GM18520 (cell line): Measurements from ENCODE around the gene TRUB2.

Experiments used
- ATAC-seq: cut with Tn5 transposase; IDR thresholded peaks from one replicate; pipeline ENCODE4 v1.9.1; 2021; ENCODE audit not compliant: unreplicated experiment

The TRUB2 gene, protein sequence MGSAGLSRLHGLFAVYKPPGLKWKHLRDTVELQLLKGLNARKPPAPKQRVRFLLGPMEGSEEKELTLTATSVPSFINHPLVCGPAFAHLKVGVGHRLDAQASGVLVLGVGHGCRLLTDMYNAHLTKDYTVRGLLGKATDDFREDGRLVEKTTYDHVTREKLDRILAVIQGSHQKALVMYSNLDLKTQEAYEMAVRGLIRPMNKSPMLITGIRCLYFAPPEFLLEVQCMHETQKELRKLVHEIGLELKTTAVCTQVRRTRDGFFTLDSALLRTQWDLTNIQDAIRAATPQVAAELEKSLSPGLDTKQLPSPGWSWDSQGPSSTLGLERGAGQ

DNA sequence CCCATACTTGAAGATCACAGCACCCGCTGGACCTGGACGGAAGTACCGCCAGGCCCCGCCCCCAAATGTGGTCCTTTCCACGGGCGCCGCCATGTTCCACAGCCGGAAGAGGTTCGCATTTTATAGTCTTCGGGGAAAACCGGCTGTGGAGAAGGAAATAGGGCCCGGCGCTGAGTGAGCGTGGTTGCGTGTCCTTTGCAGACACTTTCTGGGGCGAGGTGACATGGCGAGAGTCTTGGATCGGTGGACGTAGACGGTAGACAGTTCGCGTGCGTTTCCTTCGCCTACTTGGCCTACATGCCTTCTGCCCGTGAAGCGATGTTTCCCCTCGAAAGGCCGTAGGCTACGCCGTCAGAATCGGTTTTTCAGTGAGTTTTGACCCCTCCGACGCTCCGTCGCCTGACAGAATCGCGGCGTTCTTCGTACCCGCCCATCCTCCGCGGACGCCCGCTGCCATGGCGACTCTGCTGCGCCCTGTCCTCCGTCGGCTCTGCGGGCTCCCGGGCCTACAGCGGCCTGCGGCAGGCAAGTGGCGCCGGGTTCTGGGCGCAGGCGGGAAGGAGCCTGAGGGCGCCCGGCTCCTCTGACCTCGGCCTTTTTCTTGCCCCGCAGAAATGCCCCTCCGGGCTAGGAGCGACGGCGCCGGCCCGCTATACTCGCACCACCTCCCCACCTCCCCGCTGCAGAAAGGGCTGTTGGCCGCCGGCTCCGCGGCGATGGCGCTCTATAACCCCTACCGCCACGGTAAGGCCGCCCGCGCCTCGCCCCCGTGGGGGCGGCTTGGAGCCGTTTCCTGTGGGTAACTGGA is at the start of gene TRUB2, which contains the start of gene COQ4:
TRUB2 (minus strand) TSS at position 44 of the 808 bp plus-strand sequence; CDS start at position 5, 39 bp downstream.
COQ4 (plus strand) TSS at position 436 of the 808 bp plus-strand sequence; CDS start at position 456, 20 bp downstream.
- peak; percentile 65 for ATAC-seq

DNA sequence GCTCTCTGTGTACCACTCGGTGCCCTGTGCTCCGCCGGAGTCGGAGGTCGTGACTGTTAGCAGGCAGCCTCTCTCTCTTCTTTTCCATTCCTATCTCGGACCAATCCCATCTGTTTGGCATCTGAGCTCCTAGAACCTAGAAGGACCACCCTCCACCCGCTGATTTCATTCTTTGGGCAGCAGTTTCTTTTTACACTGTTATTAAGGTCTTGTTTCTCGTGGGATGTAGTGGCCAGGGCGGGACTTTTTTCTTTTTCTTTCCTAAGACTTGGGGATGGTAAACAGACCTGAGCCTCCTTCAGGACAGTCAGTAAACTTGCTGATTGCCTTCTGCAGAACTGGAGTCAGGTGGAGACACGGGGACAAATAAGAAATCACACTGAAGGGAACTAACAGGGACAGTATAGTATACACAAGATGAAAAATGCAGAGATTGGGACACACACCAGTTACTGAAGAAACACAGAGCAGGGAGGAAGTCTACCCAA is 49.4 kb upstream of the TRUB2 start:
- ATAC-seq = no peak

DNA sequence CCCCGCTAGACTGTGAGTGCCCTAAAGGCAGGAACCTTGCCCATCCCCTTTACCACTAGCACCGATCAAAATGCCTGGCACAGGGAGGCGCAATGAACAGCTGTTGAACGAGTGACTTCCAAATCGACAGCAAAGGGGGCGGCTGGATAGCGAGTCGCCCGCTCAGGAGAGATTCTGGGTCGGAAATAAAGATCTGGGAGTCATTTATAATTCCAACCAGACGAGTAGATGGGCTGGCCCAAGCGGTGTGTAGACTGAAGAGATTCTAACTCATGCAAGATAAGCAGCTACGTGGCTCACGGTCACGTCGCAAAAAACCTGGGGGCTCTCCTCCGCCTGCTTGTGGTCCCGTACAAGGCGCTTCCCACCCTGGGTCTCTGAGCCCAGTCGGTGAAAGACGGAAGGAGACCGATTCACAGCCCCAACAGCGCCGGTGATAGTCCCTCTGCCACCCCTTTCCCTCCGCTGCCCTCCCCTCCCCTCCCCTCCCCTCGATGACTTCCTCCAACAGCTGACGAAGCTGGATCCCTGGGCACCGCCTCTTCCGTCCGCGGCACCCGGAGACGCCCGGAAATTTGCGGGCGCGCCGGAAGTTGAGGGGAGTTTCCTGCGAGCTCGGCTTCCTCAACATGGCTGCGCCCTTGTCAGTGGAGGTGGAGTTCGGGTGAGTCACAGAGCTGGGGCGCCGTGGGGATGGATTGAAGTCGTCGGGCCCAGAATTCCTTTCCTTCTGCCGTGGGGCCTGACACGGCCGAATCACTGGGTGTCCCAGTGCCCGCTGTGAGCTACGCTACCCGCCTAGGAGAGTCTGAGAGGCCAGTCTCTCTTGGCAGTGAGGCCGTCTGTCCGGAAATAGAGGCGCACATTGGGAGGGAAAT is 48.7 kb upstream of the TRUB2 start, which contains the start of gene URM1:
URM1 (plus strand) TSS at position 623 of the 878 bp plus-strand sequence; CDS start at position 630, 7 bp downstream.
- ATAC-seq = peak; percentile 89

DNA sequence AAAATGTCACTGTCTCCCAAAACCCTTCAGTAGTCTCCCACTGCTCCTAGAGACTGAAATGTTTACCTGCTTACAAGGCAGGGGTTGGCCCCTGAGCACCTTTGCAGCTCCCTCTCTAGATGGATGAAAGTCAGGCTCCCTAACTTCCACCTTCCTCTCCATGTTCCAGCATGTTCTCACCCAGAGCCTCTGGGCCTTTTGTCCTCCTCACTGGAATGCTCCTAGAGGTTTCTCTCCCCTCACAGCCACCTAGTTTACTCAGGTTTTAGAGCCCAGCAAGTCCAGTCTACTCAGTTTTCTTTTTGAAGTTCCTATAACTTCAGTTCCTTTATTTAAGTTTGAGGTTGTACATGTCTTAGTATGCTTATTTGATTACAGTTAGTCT is 48.1 kb upstream of the TRUB2 start:
- ATAC-seq = no peak

DNA sequence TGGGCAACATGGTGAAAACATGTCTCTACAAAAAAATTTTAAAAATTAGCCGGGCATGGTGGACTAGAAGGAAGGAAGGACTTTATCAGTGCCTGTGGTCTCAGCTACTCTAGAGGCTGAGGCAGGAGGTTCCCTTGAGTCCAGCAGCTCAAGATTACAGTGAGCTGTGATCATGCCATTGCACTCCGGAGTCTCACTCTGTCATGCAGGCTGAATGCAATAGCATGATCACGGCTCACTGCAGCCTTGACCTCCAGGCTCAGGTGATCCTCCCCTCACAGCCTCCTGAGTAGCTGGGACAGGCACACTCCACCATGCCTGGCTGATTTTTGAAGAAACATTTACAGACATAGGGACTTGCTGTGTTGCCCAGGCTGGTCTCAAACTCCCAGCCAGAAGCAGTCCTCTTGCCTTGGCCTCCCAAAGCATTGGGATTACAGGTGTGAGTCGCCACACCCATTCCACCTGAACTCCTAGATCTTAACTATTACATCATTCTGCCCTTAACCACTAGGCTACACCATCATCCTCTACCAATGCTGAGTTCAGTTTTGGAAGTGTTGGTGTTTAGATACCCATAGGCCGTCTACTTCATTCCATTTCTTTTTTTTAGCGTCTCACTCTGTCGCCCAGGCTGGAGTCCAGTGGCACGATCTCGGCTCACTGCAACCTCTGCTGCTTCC is 46.9 kb upstream of the TRUB2 start:
- no peak for ATAC-seq

DNA sequence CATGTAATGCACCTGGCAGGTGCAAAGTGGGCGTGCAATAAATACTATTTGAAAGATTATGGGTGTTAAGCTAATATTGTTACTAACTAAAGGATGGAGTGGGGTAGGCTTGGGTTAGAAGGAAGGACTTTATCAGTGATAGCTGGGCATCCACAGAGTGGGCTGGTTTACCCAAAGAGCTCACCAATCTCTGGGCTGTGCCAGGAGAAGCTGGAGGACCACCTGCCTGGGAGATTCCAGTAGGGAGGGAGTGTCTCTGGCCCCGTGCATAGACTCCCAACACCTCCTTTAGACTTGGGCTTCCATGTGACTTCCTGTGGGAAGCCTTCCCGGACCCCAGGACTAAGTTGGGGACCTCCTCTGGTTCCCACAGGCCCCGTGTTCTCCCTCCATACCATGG is 43.3 kb upstream of the TRUB2 start:
- ATAC-seq = no peak

DNA sequence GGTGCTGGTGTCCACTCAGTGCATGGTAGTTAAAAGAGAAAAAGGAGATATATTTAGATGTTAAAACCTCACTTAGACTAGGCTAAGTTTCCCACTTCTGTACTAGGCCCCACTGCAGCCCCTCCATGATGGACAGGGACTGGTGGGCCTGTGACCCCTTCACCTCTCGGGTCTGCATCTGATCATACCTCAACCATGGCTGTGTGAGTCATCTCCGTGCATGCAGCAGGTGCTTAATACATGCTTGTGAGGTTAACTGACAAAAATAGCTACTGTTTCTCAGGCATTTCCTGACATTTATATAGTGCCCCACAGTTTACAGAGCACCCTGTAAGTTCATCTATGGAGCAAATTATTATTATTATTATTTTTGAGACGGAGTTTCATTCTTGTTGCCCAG is 40.5 kb upstream of the TRUB2 start:
- no peak for ATAC-seq

DNA sequence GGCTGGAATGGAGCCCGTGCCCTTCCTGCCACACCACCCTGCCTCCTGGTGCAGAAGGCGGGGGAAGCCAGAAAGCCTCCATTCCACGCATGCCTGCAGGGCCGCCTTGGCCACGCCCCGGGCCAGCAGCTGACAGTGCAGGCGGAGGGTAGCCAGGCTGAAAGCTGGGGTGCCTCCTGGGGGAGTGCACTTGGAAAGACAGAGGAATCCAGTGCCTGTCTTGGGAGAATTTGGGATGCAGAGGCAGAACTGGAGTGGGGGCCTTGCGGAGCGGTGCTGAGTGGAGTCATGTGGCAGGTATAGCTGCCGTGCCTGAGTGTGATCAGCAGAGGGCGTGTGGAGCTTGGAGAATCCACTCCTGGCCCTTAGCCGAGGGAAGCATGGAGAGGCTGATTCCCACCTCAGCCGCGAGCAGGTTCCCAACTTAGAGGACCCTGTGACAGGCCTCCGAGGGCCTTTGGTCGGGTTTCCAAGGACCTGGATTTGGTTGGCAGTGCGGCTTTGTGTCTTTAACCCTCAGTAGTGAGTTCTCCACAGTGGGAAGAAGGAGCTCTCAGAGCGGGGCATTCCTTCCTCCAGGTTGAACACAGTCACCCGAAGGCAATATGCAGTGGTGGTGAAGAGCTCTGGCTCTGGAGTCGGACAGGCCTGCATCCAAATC is 39.9 kb upstream of the TRUB2 start:
- ATAC-seq = no peak

DNA sequence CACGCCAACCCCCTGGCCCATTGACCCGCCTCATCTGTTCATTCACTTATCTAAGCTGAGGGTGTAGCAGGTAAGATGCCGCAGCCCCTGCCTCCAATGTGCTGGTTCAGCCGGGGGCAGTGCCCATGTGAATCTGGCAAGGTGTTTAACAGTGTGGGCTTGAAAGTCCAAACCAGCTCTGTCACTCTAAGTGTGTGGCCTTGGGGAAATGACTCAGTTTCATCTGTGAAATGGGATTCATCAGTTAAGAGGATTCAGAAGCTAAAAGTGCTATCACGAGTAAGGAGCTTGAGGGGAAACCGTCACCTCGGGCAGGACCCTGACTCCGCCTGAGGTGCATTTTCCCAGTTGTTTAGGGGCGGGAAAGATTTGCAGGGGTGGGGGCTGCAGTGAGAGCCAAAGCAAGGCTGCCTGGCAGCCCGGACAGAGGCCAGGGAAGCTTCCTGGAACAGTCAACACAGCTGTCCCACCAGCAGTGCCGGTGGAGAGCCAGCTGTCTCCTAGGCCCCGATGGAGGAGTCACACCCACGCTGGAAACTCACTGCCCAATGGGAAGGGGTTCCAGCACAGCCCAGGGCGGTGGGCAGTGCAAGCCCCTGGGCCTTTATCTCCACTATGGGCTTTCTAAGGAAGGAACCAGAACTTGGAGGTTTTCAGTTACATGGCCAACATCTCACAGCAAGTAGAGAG is 39.2 kb upstream of the TRUB2 start:
- ATAC-seq = no peak

DNA sequence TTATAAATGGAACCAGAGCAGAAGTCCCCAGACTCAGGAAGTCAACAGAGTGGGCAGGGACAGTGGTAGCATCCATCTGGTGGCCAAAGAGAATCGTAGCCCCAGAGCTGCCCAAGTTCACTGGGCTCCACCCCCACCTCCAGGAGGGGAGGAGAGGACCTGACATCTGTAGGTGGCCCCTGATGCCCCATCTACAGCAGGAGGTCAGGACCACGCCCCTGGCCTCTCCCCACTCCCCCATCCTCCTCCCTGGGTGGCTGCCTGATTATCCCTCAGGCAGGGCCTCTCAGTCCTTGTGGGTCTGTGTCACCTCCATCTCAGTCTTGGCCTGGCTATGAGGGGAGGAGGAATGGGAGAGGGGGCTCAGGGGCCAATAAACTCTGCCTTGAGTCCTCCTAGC is 38.6 kb upstream of the TRUB2 start:
- ATAC-seq = no peak

DNA sequence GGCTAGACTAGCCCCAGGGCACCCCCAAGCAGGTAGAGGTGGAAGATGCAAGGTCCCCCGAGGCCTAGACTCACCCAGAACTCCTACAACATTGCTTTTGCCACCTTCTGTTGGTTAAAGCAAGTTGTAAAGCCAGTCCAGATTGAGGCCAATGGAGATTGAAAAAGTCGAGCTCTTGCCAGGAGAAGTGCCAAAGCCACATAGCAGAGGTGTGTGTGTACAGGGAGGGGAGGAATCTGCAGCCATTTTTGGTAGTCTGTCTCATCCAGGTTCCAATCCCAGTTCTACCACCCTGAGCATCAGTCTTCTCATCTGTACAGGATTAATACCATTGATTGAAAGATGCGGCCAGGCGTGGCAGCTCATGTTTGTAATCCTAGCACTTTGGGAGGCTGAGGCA is 36.6 kb upstream of the TRUB2 start:
- ATAC-seq = no peak

DNA sequence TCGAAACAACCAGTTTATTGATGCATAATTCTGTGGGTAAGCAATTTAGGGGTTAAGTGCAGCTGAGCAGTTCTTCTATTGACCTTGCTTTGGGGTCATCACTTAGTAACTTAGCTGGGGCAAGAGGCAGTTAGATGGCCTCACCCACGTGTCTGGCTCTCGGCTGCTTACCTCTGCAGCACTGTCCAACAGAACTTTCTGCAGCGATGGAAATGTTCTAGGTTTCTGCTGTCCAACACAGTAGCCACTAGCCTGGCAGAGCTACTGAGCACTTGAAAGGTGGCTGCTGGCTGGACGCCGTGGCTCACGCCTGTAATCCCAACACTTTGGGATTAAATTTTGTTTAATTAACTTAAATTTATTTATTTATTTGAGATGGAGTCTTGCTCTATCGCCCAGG is 35.8 kb upstream of the TRUB2 start:
- no peak for ATAC-seq

DNA sequence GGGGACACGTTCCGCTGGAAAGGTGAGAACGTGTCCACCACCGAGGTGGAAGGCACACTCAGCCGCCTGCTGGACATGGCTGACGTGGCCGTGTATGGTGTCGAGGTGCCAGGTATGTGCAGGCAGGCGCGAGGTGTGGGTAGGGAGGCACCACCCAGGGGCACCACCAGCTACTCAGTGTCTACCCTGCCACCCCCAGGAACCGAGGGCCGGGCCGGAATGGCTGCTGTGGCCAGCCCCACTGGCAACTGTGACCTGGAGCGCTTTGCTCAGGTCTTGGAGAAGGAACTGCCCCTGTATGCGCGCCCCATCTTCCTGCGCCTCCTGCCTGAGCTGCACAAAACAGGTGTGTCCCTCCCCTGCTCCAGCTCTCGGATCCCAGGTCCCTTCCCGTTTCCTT is 33.2 kb upstream of the TRUB2 start:
- no peak for ATAC-seq

DNA sequence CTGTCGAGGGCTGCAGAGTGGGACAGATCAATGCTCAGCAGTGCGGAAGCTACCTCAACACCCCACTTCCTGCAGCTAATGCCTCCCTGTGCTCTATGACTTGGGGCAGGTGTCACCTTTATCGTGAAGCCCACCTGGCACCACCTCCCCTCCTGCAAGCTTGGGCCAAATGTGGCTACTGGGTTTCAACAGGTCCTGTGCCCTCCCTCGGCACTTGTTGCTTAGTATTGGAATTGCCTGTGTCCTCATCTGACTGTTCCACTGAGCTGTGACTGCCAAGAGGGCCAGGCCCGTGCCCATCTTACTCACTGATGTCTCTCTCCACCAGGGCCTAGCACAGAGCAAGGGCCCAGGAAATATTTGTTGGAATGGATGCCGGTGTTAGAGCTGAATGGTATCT is 27.5 kb upstream of the TRUB2 start:
- ATAC-seq = no peak

DNA sequence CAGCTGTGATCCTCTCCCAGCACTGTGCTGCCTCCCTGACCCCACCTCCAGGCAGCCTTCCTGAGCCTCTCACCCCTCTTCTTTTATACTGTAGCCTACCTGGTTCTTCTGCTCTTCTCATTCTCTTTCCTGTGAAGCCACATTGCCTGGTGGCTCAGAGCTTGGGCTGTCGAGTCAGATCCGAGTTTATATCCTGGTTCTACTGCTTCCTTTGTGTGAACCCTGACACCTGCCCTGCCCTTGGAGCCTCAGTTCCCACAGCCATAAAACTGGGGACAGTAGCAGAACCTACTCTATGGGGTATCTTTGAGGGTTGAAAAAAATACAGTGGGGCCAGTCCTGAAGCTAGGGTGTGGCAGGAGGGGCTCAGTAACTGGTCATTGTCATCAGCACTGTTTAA is 26.9 kb upstream of the TRUB2 start:
- no peak for ATAC-seq

DNA sequence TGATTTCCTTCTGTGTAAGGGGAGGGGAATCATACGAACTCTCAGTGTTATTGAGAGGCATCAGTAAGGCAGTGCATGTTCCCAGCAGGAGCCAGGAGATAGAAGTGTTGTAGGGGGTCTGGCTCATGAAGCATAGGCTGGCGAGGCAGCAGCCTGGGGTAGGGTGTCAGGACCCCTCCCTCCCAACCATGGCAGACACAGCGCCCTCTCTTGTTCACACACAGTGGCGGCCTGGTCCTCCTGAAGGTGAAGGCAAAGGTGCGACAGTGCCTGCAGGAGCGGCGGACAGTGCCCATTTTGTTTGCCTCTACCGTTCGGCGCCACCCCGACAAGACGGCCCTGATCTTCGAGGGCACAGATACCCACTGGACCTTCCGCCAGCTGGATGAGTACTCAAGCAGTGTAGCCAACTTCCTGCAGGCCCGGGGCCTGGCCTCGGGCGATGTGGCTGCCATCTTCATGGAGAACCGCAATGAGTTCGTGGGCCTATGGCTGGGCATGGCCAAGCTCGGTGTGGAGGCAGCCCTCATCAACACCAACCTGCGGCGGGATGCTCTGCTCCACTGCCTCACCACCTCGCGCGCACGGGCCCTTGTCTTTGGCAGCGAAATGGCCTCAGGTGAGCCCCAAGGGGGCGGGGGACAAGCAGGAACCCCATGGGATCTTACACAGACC is 22.8 kb upstream of the TRUB2 start:
- ATAC-seq = no peak

DNA sequence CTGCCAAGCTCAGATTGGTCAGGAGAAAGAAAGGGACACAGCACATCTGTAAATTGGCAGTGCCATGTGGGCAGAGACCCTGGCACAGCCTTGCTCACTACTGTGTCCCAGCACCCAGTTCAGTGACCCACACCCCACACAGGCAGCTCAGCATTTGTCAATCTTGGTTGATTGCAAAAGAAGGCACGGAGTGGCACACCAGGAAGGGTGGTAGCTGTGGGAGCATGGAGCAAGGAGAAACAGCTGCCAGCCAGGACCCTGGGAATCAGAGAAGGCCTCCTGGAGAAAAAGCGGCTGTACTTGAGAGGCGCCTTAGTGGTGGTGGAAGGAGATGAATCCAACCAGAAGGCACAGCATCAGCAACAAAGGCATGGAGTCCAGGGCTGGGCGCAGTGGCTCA is 21.6 kb upstream of the TRUB2 start:
- ATAC-seq = no peak

DNA sequence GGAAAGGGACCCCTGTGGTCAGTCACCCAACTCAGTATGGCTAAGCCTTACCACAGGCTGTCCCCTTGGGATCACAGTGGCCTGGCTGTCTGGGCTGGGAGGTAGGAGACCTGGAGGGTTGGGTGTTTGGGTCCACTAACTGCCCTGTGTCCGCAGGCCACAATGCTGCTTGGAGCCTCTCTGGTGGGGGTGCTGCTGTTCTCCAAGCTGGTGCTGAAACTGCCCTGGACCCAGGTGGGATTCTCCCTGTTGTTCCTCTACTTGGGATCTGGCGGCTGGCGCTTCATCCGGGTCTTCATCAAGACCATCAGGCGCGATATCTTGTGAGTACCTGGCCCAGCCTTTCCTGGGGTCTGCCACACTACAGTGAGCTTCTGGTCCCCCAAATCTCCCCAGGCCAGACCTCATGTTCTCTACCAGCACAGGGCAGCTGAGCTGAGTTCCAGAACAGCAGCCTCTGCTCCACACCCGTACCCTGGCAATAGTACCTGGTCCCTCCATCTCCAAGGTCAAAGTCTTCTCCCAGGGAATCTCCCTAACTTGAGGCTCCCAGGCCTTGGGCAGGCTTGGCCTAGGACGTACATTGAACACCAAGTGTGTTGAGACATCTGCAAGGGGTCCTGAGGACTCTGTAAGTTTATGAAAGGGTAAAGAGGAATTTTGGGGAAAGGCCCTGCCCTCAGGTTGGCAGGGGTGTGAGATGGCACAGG is 20.9 kb upstream of the TRUB2 start:
- ATAC-seq = no peak
